PC-3 (cell line): ENCODE measurements around the gene MLIP.

Experiments
- EZH2phosphoT487 ChIP-seq: fragments of 300-600 bp; sonication (generic); IDR thresholded peaks from 2 replicates; pipeline ENCODE4 v1.6.1; 2018; ENCODE audit warnings: mild to moderate bottlenecking, antibody characterized with exemption, low read length, borderline replicate concordance
- TF ChIP-seq, protein P1 (sequence below): fragments of 300-600 bp; sonication (generic); conservative IDR thresholded peaks from 2 replicates; pipeline ENCODE4 v1.5.1; 2017; ENCODE audit warnings: antibody characterized with exemption, low read depth, mild to moderate bottlenecking, low read length

DNA sequence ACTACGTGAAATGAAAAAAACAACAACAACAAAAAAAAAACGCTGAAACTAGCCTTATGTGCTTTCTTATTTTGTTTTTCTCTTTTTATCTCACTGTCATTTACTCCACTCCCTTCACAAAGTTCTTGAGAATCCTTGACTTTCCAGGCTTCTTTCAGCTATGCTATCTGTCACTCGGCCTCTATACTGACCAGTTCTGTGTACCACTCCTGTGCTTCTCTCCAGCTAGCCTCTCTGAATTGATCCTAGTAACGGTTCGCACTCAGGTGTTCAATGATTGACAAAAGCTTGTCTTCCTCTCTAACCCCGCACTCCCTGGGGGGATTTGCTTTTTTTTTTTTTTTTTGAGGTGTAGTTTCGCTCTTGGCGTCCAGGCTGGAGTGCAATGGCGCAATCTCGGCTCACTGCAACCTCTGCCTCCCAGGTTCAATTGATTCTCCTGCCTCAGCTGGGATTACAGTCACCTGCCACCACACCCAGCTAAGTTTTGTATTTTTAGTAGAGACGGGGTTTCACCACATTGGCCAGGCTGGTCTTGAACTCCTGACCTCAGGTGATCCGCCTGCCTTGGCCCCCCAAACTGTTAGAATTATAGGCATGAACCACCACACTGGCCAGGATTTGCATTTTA lies 31.8 kb downstream of the MLIP start:
- TF ChIP-seq, protein P1, sequence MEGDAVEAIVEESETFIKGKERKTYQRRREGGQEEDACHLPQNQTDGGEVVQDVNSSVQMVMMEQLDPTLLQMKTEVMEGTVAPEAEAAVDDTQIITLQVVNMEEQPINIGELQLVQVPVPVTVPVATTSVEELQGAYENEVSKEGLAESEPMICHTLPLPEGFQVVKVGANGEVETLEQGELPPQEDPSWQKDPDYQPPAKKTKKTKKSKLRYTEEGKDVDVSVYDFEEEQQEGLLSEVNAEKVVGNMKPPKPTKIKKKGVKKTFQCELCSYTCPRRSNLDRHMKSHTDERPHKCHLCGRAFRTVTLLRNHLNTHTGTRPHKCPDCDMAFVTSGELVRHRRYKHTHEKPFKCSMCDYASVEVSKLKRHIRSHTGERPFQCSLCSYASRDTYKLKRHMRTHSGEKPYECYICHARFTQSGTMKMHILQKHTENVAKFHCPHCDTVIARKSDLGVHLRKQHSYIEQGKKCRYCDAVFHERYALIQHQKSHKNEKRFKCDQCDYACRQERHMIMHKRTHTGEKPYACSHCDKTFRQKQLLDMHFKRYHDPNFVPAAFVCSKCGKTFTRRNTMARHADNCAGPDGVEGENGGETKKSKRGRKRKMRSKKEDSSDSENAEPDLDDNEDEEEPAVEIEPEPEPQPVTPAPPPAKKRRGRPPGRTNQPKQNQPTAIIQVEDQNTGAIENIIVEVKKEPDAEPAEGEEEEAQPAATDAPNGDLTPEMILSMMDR = no peak
- TF ChIP-seq EZH2phosphoT487 = no peak
